ENCODE data around the gene DYSF. TPM values are rescaled to one million over a fixed set of nuclear protein-coding genes. Genes with fewer than 3 reads are reported as not detected.

The DYSF gene
- total and polyA plus RNA-seq, 2 donors from 2014 or later: 11.3 to 19.8 TPM

DNA sequence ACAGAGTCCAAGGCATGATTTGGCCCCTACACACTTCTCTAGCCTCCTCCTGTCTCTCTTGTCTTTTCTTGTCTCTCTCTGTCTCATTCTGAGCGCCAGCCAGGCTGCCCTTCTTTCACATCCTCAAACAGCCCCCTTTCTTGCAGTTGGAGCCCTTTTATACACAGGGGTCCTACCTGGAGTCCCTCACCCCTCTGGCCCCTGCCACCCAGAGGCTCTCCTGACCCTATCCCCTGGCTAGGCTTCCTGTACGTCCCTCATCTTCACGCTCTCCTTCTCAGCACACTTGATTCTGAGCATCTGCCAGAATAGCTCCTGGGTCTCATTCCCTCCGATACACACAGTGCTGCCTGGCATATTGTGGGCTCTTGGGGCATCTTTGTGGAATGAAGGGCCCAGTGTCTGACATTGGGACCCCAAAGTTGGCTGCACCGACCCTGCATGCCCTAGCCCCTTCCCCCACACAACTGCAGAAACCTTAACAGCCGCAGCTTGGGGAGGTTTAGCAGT is 261.9 kb downstream of the DYSF start:
- H3K9ac ChIP-seq (ENCODE audit: low read length in 3 of 3): no peak overlapping the region
- no peak for FAIRE-seq
- H3K27me3 ChIP-seq (ENCODE audit: control insufficient read depth, insufficient read depth, low read length): no peaks in the 10 kb centered on the region
- H3K36me3 ChIP-seq (ENCODE audit: control insufficient read depth in 2 of 3, insufficient read depth in 3 of 3, low read length in 3 of 3): no peaks in the 10 kb centered on the region
- no peak overlapping the region for H3K27ac ChIP-seq (ENCODE audit: low read depth in 2 of 2, low read length in 2 of 2)
- no peaks in the 10 kb centered on the region for H3K4me1 ChIP-seq (ENCODE audit: control insufficient read depth in 2 of 3, insufficient read depth in 2 of 3, low read depth in 1 of 3, low read length in 3 of 3)
- no peak for TF ChIP-seq CTCF (IDR thresholded peaks at IDR 0.05; ENCODE audit: borderline replicate concordance, extremely low read depth, insufficient read depth)
- no peaks in the 10 kb centered on the region for H3K9me3 ChIP-seq (ENCODE audit: control insufficient read depth in 2 of 3, insufficient read depth in 1 of 3, low read length in 3 of 3)
- DNase-seq: no peak
- H3K4me3 ChIP-seq (ENCODE audit: low read length in 3 of 3): no peak overlapping the region
- intact Hi-C loops (cut with DNase I): no loop called here

GRCh38 chr2:71715951-71716696 is 262.8 kb downstream of the DYSF start:
- FAIRE-seq: no peak
- no peak for DNase-seq
- TF ChIP-seq CTCF (IDR thresholded peaks at IDR 0.05; ENCODE audit: borderline replicate concordance, extremely low read depth, insufficient read depth): no peak
- no peaks in the 10 kb centered on the region for H3K36me3 ChIP-seq (ENCODE audit: control insufficient read depth in 2 of 3, insufficient read depth in 3 of 3, low read length in 3 of 3)
- H3K4me1 ChIP-seq (ENCODE audit: control insufficient read depth in 2 of 3, insufficient read depth in 2 of 3, low read depth in 1 of 3, low read length in 3 of 3): no peaks in the 10 kb centered on the region
- no peak overlapping the region for H3K9ac ChIP-seq (ENCODE audit: low read length in 3 of 3)
- intact Hi-C loops (cut with DNase I): no loop called here
- no peak overlapping the region for H3K4me3 ChIP-seq (ENCODE audit: low read length in 3 of 3)
- H3K27ac ChIP-seq (ENCODE audit: low read depth in 2 of 2, low read length in 2 of 2): no peak overlapping the region
- H3K27me3 ChIP-seq (ENCODE audit: control insufficient read depth, insufficient read depth, low read length): no peaks in the 10 kb centered on the region
- no peaks in the 10 kb centered on the region for H3K9me3 ChIP-seq (ENCODE audit: control insufficient read depth in 2 of 3, insufficient read depth in 1 of 3, low read length in 3 of 3)

DNA sequence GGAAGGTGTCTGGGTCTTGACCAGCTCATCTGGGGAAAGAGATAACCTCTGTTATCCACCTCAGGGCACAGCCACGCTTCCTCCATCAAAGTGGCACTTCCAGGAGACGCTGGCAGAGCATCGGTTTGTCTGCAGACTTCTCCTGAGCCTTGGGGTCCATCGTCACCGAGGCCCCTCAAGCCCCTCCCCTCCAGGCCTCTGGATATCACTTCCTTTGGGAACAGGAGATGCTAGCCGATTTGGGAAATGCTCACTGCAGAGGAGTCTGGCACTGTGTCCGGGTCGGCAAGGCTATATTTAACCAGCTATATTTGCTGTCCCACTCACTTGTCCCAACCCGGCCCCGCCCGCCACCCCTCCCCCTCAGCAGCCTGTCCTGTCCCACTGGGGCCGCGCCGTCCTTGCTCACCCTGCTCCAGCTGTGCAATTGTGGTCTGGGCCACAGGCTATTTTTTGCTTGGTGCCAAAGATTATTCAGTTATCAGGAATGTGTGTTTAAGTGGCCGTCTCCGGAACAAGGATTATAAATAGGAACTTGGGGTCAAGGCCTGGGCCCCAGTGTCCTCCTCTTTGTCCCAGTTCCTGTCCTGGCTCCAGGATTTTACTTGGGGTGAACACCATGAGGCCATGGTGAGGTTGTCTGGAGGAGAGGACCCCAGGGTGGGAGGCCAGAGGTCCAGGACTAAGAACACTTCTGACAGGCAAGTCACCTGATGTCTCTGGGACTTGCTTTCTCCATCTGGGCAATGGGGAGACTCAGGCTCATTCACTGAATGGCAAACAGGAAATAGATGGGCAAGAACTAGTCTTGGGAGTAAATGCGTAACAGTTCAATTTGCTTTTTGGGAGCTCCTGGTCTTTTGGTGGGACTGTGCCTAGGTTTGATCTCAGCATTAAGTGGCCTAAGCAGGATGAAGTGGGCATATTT is 263.6 kb downstream of the DYSF start:
- Histone ChIP-seq H3K27me3 (ENCODE audit: control insufficient read depth, insufficient read depth, low read length) (no peaks in the 10 kb centered on the region), H3K36me3 (ENCODE audit: control insufficient read depth in 2 of 3, insufficient read depth in 3 of 3, low read length in 3 of 3) (no peaks in the 10 kb centered on the region), H3K4me1 (ENCODE audit: control insufficient read depth in 2 of 3, insufficient read depth in 2 of 3, low read depth in 1 of 3, low read length in 3 of 3) (no peaks in the 10 kb centered on the region), H3K4me3 (ENCODE audit: low read length in 3 of 3) (no peak overlapping the region), H3K9ac (ENCODE audit: low read length in 3 of 3) (no peak overlapping the region), H3K9me3 (ENCODE audit: control insufficient read depth in 2 of 3, insufficient read depth in 1 of 3, low read length in 3 of 3) (no peaks in the 10 kb centered on the region), H3K27ac (ENCODE audit: low read depth in 2 of 2, low read length in 2 of 2) (no peak overlapping the region)
- intact Hi-C loops (cut with DNase I): no loop called here
- DNase-seq (peak in 1 of 5 donors; percentile 97), FAIRE-seq (no peak)
- TF ChIP-seq CTCF (IDR thresholded peaks at IDR 0.05; ENCODE audit: borderline replicate concordance, extremely low read depth, insufficient read depth): no peak

Data from kidney (tissue), 14 donors.